HG02678 (cell line): Measurements from ENCODE around the gene RPEL1.
"Not testable (repeated sequence)": the region's sequence is repeated elsewhere in the genome, so short reads cannot be mapped to it uniquely, and the experiment has no call there.

Source experiments
- ATAC-seq: cut with Tn5 transposase; IDR thresholded peaks from one replicate; pipeline ENCODE4 v1.9.1; 2021; ENCODE audit warnings: mild to moderate bottlenecking, moderate library complexity; ENCODE audit not compliant: unreplicated experiment

RPEL1 gene

GRCh38 chr10:103245587-103245986, at the start of gene RPEL1:
RPEL1 (plus strand) TSS chr10:103245887; CDS start chr10:103245997, 110 bp downstream.
- ATAC-seq = not testable (repeated sequence)

GRCh38 chr10:103196516-103196915, 49.2 kb upstream of the RPEL1 start:
- no peak for ATAC-seq

DNA sequence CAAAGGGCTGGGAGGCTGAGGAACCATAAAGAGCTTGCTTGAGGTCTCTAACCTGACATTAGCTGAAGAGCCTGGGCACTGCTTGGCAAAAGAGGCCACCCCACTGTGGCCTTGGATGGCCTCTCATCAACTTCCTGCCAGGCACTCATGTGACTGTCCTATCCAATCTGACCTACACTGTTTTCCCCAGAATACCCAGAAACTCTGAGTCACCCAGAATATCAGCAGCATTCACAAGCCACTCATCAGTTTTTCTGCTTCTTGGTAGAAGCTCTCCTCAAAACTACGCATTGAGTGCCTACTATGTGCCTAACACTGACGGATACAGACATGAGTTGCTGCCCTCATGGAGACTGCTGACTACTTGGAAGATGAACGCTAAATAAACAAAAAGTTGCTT, 48.5 kb upstream of the RPEL1 start:
- no peak for ATAC-seq

DNA sequence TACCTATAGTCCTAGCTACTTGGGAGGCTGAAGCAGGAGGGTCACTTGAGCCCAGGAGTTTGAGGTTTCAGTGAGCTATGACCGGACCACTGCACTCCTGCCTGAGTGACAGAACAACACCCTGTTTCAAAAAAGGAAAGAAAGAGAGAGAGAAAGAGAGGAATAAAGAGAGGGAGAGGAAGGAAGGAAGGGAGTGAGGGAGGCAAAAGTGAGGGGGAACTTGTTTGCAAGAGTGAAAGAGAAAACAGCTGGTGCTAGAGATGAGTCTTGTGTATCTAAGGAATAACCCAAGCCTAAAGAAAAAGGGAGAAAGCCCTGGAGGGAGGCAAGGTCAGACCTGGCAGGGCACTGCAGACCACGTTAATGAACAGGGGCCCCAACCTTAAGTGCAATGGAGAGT, 47.8 kb upstream of the RPEL1 start:
- ATAC-seq = no peak

DNA sequence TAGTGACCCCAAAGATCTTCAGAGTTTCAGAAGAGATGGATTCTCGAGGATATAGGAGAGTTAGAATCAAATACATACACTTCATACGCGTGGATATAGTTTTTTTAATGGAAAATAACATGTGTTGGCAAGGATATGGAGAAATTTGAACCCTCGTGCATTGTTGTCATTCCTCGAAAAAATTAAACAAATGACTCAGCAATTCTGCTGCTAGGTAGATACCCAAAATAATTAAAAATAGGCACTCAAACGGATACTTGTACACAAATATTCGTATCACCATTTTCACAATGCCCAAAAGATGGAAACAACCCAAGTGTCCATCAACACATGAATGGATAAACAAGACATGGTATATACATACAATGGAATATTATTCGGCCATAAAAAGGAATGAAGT, 47.0 kb upstream of the RPEL1 start:
- ATAC-seq = no peak

GRCh38 chr10:103199488-103199887, 46.2 kb upstream of the RPEL1 start:
- no peak for ATAC-seq

DNA sequence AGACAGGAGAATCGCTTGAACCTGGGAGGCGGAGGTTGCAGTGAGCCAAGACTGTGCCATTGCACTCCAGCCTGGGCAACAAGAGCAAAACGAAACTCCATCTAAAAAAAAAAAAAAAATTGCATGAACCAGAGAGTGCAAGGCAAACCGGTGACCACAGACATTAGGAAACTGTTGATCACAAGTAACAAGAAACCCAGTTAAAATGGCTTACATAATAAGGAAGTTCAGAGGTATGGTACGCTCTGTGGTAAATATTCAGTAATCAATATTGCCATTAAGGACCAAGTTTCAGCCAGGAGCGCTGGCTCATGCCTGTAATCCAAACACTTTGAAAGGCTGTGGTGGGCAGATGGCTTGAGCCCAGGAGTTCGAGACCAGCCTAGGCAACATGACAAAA, 43.4 kb upstream of the RPEL1 start:
- ATAC-seq = no peak

DNA sequence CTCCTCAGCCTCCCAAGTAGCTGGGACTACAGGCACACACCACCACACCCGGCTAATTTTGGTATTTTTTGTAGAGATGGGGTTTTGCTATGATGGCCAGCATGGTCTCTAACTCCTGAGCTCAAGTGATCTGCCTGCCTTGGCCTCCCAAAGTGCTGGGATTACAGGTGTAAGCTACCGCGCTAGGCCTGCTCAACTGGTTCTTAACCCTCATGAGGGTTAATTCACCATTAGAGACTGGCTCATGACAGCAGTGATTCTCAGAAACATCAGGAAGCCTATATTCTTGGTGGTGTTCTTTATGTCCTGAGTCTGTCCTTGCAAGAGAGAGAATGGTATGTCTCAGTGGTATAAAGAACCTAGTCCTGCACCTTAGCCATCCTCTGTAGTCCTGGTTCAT, 42.2 kb upstream of the RPEL1 start:
- ATAC-seq = no peak

GRCh38 chr10:103204353-103205255, 41.1 kb upstream of the RPEL1 start:
- ATAC-seq = no peak

DNA sequence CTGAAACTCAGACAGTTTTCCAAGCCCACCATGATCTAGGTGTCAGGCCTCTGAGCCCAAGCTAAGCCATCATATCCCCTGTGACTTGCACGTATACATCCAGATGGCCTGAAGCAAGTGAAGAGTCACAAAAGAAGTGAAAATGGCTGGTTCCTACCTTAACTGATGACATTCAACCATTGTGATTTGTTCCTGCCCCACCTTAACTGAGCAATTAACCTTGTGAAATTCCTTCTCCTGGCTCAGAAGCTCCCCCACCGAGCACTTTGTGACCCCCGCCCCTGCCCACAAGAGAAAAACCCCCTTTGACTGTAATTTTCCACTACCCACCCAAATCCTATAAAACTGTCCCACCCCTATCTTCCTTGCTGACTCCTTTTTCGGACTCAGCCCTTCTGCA, 40.3 kb upstream of the RPEL1 start:
- ATAC-seq = not testable (repeated sequence)

DNA sequence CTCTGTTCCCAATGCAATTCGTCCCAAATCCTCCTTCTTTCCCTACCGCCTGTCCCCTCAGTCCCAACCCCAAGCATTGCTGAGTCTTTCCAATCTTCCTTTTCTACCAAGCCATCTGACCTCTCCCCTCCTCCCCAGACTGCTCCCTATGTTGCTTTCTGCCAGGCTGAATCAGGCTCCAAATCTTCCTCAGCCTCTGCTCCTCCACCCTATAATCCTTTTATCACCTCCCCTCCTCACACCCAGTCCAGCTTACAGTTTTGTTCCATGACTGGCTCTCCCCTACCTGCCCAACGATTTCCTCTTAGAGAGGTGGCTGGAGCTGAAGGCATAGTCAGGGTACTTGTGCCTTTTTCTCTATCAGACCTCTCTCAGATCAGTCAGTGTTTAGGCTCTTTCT, 39.0 kb upstream of the RPEL1 start:
- ATAC-seq = not testable (repeated sequence)

DNA sequence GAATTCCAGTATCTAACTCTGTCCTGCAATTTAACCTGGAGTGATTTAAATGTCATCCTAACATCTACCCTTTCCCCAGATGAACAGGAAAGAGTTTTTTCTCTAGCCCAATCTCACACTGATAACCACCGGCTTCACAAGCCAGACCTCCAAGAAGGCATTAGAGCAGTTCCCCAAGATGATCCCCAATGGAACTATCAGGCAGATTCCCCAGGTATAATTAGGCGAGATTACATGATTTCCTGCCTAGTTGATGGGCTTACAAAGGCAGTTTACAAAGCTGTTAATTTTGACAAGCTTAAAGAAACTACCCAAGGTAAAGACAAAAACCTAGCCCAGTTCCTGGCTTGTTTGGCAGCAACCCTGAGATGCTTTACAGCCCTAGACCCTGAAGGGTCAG, 38.5 kb upstream of the RPEL1 start:
- no peak for ATAC-seq

DNA sequence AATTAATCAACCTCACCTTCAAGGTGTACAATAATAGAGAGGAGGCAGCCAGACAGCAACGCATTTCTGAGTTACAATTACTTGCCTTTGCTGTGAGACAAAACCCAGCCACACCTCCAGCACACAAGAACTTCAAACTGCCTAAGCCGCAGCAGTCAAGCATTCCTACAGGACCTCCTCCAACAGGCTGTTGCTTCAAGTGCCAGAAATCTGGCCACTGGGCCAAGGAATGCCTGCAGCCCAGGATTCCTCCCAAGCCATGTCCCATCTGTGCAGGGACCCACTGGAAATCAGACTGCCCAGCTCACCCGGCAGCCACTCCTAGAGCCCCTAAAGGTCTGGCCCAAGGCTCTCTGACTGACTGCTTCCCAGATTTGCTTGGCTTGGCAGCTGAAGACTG, 38.0 kb upstream of the RPEL1 start:
- ATAC-seq = not testable (repeated sequence)

GRCh38 chr10:103210262-103210661, 35.4 kb upstream of the RPEL1 start:
- not testable (repeated sequence) for ATAC-seq

DNA sequence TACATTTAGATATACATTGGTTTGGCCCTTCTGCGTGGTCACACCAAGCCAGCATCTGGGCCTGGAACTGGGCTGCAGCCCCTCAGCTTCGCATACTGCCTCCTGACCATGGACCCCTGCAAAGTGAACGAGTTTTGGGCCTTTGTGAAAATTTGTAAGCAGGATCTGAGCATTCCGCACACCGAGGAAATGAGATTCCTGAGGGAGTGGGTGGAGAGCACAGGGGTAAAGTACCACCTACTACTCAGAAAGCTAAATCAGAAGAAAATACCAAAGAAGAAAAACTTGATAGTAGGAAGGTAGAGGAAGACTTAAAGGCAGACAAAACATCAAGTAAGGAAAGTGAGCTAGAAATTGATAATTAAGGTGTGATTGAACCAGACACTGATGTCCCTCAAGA, 30.1 kb upstream of the RPEL1 start:
- ATAC-seq = no peak

DNA sequence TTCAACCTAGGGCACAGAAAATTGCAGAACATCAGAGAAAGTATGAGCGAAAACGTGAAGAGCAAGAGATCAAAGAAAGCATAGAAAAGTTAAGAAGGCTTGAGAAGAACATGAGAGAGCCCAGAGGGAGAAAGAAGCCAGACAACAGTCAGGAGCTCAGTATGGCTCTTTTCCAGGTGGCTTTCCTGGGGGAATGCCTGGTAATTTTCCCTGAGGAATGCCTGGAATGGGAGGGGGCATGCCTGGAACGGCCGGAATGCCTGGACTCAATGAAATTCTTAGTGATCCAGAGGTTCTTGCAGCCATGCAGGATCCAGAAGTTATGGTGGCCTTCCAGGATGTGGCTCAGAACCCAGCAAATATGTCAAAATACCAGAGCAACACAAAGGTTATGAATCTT, 29.3 kb upstream of the RPEL1 start:
- ATAC-seq = not testable (repeated sequence)

GRCh38 chr10:103224133-103224532, 21.6 kb upstream of the RPEL1 start:
- no peak for ATAC-seq

DNA sequence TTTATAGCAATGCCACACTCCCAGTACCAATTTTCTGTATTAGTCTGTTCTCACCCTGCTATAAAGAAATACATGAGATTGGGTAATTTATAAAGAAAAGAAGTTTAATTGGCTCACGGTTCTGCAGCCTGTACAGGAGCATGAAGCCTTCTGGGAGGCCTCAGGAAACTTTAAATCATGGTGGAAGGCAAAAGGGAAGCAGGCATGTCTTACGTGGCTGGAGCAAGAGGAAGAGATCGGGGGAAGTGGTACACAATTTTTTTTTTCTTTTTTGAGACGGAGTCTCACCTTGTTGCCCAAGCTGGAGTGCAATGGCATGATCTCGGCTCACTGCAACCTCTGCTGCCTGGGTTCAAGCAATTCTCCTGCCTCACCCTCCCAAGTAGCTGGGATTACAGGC, 21.0 kb upstream of the RPEL1 start:
- ATAC-seq = not testable (repeated sequence)

- ATAC-seq = no peak
Observed at GRCh38 chr10:103225939-103226338, 19.7 kb upstream of the RPEL1 start.

DNA sequence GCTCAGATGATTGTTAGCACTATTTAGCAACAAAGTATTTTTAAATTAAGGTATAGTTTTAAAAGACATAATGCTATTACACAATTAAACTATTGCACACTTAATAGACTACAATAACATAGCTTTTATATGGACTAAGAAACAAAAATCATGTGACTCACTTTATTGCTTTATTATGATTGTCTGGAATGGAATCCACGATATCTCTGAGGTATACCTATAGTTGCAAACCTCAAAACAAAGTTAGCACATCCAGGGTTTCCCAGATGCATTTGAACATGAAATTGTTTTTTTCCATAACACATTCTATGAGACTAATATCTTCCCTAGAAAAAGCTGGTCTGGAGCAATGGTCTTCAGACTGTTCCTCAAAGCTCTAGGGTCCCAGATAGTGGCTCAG, 18.3 kb upstream of the RPEL1 start:
- no peak for ATAC-seq

GRCh38 chr10:103231047-103231551, 14.6 kb upstream of the RPEL1 start:
- no peak for ATAC-seq

DNA sequence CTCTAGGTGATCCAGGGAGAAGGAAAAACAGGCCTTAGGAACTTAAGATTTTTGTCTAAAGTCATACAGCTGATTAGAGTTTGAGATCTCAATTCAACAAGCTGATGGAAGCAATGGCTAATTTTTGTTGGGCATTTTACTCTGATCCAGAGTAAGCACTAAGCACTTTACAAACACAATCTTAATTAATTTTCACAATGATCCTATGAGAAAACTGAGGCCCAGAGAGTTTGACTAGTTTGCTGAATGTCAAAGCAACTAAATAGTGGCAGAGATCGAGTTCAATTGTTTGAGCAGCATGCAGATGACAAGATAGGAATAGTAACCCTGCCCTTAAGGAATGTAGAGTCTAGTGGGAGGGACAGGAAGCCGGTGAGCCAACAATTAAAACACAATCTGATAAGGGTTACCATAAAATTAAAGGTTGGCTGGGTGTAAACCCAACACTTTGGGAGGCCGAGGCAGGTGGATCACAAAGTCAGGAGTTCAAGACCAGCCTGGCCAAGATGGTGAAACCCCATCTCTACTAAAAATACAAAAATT, 13.5 kb upstream of the RPEL1 start:
- ATAC-seq = no peak
